ENCODE data around the gene ATP8A2.

DNA sequence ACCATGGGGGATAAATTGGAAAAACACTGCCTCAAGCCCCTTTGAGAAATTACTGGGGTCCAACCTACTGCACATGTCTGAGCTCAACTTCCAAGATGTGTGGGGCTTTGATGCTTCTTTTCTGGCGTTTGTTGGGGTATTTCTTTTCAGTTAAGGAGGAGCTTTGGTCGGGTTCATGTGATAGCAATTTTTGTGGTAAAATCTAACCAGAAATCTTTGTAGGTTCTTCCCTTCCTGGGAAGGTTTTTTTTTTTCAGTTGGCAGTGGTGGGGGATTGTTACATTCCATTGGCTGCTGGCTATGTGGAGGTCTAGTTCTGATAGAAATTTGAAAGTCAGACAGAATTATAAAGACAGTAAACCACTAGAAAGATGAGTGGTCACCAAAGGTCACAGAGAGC lies 327.8 kb downstream of the ATP8A2 start:
- TF ChIP-seq JUND (IDR thresholded peaks at IDR 0.05) (no peak), FOXA1 (IDR thresholded peaks at IDR 0.05) (no peak), TAF1 (conservative IDR thresholded peaks at IDR 0.05) (no peak), SP1 (IDR thresholded peaks at IDR 0.05) (no peak), MAX (IDR thresholded peaks at IDR 0.05) (no peak), REST (IDR thresholded peaks at IDR 0.05) (no peak), GABPA (IDR thresholded peaks at IDR 0.05 in 1 of 2, conservative IDR thresholded peaks at IDR 0.05 in 1 of 2) (no peak), RXRA (IDR thresholded peaks at IDR 0.05) (no peak), NR2F2 (IDR thresholded peaks at IDR 0.05) (no peak), RAD21 (IDR thresholded peaks at IDR 0.05) (no peak), ZBTB33 (IDR thresholded peaks at IDR 0.05) (no peak), YY1 (IDR thresholded peaks at IDR 0.05) (no peak)
- TF ChIP-seq, protein P1, sequence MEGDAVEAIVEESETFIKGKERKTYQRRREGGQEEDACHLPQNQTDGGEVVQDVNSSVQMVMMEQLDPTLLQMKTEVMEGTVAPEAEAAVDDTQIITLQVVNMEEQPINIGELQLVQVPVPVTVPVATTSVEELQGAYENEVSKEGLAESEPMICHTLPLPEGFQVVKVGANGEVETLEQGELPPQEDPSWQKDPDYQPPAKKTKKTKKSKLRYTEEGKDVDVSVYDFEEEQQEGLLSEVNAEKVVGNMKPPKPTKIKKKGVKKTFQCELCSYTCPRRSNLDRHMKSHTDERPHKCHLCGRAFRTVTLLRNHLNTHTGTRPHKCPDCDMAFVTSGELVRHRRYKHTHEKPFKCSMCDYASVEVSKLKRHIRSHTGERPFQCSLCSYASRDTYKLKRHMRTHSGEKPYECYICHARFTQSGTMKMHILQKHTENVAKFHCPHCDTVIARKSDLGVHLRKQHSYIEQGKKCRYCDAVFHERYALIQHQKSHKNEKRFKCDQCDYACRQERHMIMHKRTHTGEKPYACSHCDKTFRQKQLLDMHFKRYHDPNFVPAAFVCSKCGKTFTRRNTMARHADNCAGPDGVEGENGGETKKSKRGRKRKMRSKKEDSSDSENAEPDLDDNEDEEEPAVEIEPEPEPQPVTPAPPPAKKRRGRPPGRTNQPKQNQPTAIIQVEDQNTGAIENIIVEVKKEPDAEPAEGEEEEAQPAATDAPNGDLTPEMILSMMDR (IDR thresholded peaks at IDR 0.05; ENCODE audit: low read depth, low read length, missing input control): no peak
- TF ChIP-seq, protein P2, sequence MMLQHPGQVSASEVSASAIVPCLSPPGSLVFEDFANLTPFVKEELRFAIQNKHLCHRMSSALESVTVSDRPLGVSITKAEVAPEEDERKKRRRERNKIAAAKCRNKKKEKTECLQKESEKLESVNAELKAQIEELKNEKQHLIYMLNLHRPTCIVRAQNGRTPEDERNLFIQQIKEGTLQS (IDR thresholded peaks at IDR 0.05): no peak

Data from liver (tissue), 3 donors.